ENCODE measurements around the gene KRTAP12-3. TPM values are rescaled to one million over a fixed set of nuclear protein-coding genes. Genes with fewer than 3 reads are reported as not detected.
A peak's percentile ranks its signal among the peaks of the same experiment; 100 is the strongest.

The KRTAP12-3 gene
- total and polyA plus RNA-seq, 11 donors: not detected

DNA sequence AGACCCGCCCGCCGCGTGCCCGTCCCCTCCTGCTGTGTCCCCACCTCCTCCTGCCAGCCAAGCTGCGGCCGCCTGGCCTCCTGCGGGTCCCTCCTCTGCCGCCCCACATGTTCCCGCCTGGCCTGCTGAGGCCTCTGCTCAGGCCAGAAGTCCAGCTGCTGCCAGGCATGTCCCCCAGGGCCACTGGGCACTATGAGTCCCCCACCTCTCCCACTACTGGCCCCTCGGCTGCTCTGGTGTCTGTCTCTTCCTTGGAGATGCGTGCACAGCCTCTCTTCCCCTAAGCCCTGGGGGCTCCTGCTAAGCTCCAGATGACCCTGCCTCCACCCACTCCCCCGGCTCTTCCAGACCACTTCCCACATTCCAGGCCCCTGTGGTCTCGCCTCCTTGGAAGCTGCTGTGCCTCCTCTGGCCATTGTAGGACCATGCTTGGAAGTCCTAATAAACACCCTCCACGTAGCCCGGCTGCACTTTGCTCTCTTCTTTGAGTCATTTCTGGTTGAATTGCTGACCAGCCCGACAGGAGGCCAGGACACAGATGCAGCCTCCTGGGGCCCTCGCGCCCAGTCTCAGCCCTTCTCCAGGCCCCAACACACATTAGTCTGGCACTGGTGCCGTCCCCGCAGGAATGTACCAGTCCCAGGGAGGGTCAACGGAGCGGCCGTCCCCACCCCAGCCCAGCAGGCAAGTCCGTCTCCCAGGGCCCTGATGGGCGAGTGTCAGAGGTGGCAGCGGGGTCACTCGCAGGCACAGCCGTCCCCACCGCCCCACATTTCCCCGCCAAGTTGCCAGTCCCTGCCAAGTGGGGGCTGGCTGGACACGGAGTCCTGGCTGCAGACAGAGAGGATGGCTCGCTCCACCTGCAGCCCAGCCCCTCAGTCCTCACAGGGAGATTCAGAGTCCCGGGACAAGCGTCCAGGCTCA, 40.3 kb downstream of the KRTAP12-3 start:
- peak in 1 of 4 donors; percentile 18 for ATAC-seq

GRCh38 chr21:44699502-44700001, 41.8 kb downstream of the KRTAP12-3 start:
- DNase-seq (no peak), ATAC-seq (no peak)
- no peak for TF ChIP-seq POLR2A (IDR thresholded peaks at IDR 0.05)
- TF ChIP-seq, protein P1, sequence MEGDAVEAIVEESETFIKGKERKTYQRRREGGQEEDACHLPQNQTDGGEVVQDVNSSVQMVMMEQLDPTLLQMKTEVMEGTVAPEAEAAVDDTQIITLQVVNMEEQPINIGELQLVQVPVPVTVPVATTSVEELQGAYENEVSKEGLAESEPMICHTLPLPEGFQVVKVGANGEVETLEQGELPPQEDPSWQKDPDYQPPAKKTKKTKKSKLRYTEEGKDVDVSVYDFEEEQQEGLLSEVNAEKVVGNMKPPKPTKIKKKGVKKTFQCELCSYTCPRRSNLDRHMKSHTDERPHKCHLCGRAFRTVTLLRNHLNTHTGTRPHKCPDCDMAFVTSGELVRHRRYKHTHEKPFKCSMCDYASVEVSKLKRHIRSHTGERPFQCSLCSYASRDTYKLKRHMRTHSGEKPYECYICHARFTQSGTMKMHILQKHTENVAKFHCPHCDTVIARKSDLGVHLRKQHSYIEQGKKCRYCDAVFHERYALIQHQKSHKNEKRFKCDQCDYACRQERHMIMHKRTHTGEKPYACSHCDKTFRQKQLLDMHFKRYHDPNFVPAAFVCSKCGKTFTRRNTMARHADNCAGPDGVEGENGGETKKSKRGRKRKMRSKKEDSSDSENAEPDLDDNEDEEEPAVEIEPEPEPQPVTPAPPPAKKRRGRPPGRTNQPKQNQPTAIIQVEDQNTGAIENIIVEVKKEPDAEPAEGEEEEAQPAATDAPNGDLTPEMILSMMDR (IDR thresholded peaks at IDR 0.05): no peak
- H3K27ac ChIP-seq: no peak overlapping the region
- 40 to 53% (median 50%) methylated on average over 17 of the region's 17 CpGs for WGBS, 4 donors
- peaks cover 0 to 6% (median 0%) of the 10 kb centered on the region in 12 donors for H3K4me1 ChIP-seq
- no peaks in the 10 kb centered on the region for H3K36me3 ChIP-seq
- peaks cover 5 to 82% (median 43%) of the 10 kb centered on the region in 9 donors for H3K27me3 ChIP-seq
- no peaks in the 10 kb centered on the region for H3K9me3 ChIP-seq
- H3K4me3 ChIP-seq: no peak overlapping the region
- intact Hi-C loops (cut with DNase I): no loop called here

More for the DNA sequence above, 40.3 kb downstream of the KRTAP12-3 start:
- DNase-seq: no peak
- H3K27ac ChIP-seq: no peak overlapping the region
- peaks cover 5 to 67% (median 34%) of the 10 kb centered on the region in 9 donors for H3K27me3 ChIP-seq
- intact Hi-C loops (cut with DNase I): no loop called here
- TF ChIP-seq POLR2A (IDR thresholded peaks at IDR 0.05): no peak
- TF ChIP-seq, protein P1 (IDR thresholded peaks at IDR 0.05): no peak
- WGBS, 4 donors: 28 to 41% (median 33%) methylated on average over 32 to 35 of the region's 35 CpGs
- no peaks in the 10 kb centered on the region for H3K36me3 ChIP-seq
- no peak overlapping the region for H3K4me3 ChIP-seq
- H3K4me1 ChIP-seq: peaks cover 0 to 6% (median 0%) of the 10 kb centered on the region in 12 donors
- H3K9me3 ChIP-seq: peaks cover 0 to 14% (median 8%) of the 10 kb centered on the region in 12 donors

- Histone ChIP-seq H3K4me3 (no peak overlapping the region), H3K27ac (no peak overlapping the region), H3K27me3 (peaks cover 5 to 87% (median 46%) of the 10 kb centered on the region in 9 donors), H3K36me3 (no peaks in the 10 kb centered on the region), H3K4me1 (peaks cover 0 to 6% (median 0%) of the 10 kb centered on the region in 12 donors), H3K9me3 (no peaks in the 10 kb centered on the region)
- no peak for DNase-seq
- WGBS, 4 donors: 47 to 52% (median 51%) methylated on average over 15 to 21 of the region's 21 CpGs
- no peak for ATAC-seq
- intact Hi-C loops (cut with DNase I): no loop called here
- TF ChIP-seq, protein P1 (IDR thresholded peaks at IDR 0.05): no peak
- no peak for TF ChIP-seq POLR2A (IDR thresholded peaks at IDR 0.05)
Observed at GRCh38 chr21:44700101-44701022, 42.6 kb downstream of the KRTAP12-3 start.

Data from heart left ventricle (tissue), 16 donors.